Measurements from ENCODE around the gene RAB38. TPM values are rescaled to one million over a fixed set of nuclear protein-coding genes. Genes with fewer than 3 reads are reported as not detected.

RAB38 gene
- total RNA-seq, 1 experiment from 2014 or later = 12.7 TPM

- Histone ChIP-seq H2AFZ (no peak overlapping the region), H3K79me2 (ENCODE audit: low read depth) (no peaks in the 10 kb centered on the region), H3K36me3 (ENCODE audit: low read depth) (no peaks in the 10 kb centered on the region; the same call in 1 of the 2 replicates), H3K4me1 (replicated peaks; ENCODE audit: insufficient read depth) (peaks cover 20% of the 10 kb centered on the region), H3K4me2 (no peak overlapping the region), H3F3A (ENCODE audit: insufficient read depth, low read depth) (peaks cover 3% of the 10 kb centered on the region; the same call in 1 of the 2 replicates), H3K4me3 (no peak overlapping the region), H3K9me2 (ENCODE audit: insufficient read depth) (0 out of 2 replicates have a peak, but pooled peaks cover 6% of the 10 kb centered on the region), H3K9me3 (ENCODE audit: insufficient read depth, low read depth) (no peaks in the 10 kb centered on the region), H4K20me1 (ENCODE audit: insufficient read depth) (no peaks in the 10 kb centered on the region), H3K27me3 (ENCODE audit: insufficient read depth, low read depth) (no peaks in the 10 kb centered on the region), H3K27ac (no peak overlapping the region)
- ChIA-PET CTCF (no interaction called here), POLR2A (ENCODE audit: unreplicated experiment) (no interaction called here)
- BruUV-seq (replicated peaks) = no TSS peak
- intact Hi-C loops (cut with micrococcal nuclease; ENCODE audit: unreplicated experiment) = no loop called here
- no peak for TF ChIP-seq EZH2 (IDR thresholded peaks at IDR 0.05; ENCODE audit: low read depth)
- TF ChIP-seq, protein P1, sequence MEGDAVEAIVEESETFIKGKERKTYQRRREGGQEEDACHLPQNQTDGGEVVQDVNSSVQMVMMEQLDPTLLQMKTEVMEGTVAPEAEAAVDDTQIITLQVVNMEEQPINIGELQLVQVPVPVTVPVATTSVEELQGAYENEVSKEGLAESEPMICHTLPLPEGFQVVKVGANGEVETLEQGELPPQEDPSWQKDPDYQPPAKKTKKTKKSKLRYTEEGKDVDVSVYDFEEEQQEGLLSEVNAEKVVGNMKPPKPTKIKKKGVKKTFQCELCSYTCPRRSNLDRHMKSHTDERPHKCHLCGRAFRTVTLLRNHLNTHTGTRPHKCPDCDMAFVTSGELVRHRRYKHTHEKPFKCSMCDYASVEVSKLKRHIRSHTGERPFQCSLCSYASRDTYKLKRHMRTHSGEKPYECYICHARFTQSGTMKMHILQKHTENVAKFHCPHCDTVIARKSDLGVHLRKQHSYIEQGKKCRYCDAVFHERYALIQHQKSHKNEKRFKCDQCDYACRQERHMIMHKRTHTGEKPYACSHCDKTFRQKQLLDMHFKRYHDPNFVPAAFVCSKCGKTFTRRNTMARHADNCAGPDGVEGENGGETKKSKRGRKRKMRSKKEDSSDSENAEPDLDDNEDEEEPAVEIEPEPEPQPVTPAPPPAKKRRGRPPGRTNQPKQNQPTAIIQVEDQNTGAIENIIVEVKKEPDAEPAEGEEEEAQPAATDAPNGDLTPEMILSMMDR (conservative IDR thresholded peaks at IDR 0.05) = no peak
- no peak for DNase-seq
Observed at GRCh38 chr11:88170673-88171072, 4.6 kb downstream of the RAB38 start.

DNA sequence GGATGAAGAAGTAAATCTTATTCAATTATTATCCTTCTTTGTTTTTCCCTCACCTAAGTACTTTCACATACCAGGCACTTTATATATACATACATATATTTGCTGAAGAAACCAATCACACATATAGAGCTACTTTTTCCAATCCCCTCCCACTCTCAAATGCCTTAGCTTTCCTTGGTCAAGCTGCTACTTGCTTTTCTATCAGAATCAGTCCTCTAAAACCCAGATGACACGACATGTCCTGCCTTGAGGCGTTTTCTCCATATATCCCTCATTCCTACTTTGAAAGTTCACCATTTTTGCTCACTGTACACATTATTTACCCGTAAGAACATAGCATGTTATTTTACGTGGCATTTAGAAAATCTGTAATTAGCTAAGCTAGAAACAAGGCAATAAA lies 5.4 kb downstream of the RAB38 start:
- no TSS peak for BruUV-seq (replicated peaks)
- Histone ChIP-seq H3F3A (ENCODE audit: insufficient read depth, low read depth) (no peaks in the 10 kb centered on the region), H3K4me2 (no peak overlapping the region), H3K27ac (no peak overlapping the region), H3K9me2 (ENCODE audit: insufficient read depth) (0 out of 2 replicates have a peak, but pooled peaks cover 6% of the 10 kb centered on the region), H3K36me3 (ENCODE audit: low read depth) (no peaks in the 10 kb centered on the region; the same call in 1 of the 2 replicates), H3K9me3 (ENCODE audit: insufficient read depth, low read depth) (no peaks in the 10 kb centered on the region), H3K4me3 (no peak overlapping the region), H4K20me1 (ENCODE audit: insufficient read depth) (no peaks in the 10 kb centered on the region), H2AFZ (no peak overlapping the region), H3K79me2 (ENCODE audit: low read depth) (no peaks in the 10 kb centered on the region), H3K4me1 (replicated peaks; ENCODE audit: insufficient read depth) (peaks cover 16% of the 10 kb centered on the region), H3K27me3 (ENCODE audit: insufficient read depth, low read depth) (no peaks in the 10 kb centered on the region)
- CTCF ChIA-PET = no interaction called here
- intact Hi-C loops (cut with micrococcal nuclease; ENCODE audit: unreplicated experiment) = no loop called here
- no peak for DNase-seq
- POLR2A ChIA-PET (ENCODE audit: unreplicated experiment) = interaction anchor here (0.7 kb wide), 1 partner anchor 18 kb away, joined by 3 read pairs; no protein-coding TSS in a partner anchor
- TF ChIP-seq, protein P1 (conservative IDR thresholded peaks at IDR 0.05) = no peak
- no peak for TF ChIP-seq EZH2 (IDR thresholded peaks at IDR 0.05; ENCODE audit: low read depth)

DNA sequence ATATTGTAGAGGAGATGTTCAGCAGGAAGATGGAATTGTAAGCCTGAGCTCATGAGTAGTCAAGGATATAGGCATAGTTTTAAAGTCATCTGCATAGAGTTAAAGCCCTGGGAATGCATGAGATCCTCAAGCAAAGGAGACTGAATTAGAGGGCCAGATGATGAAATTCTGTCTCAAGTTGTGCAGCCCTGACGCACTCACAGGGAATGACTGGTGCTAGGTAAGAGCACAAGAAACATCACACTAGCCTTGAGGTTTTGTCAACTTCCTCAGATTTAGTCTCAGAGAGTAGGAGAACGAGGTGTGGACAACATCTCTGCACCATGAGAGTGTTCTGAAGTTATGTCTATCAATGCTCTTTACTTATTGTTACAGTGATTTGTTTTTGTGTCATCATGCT lies 5.8 kb downstream of the RAB38 start:
- H3F3A ChIP-seq (ENCODE audit: insufficient read depth, low read depth) = no peaks in the 10 kb centered on the region
- no peak overlapping the region for H2AFZ ChIP-seq
- TF ChIP-seq, protein P1 (conservative IDR thresholded peaks at IDR 0.05) = no peak
- TF ChIP-seq EZH2 (IDR thresholded peaks at IDR 0.05; ENCODE audit: low read depth) = no peak
- ChIA-PET CTCF (no interaction called here), POLR2A (ENCODE audit: unreplicated experiment) (interaction anchor here (0.7 kb wide), 1 partner anchor 18 kb away, joined by 3 read pairs; no protein-coding TSS in a partner anchor)
- no peak overlapping the region for H3K4me3 ChIP-seq
- peaks cover 14% of the 10 kb centered on the region for H3K4me1 ChIP-seq (replicated peaks; ENCODE audit: insufficient read depth)
- no peaks in the 10 kb centered on the region for H3K79me2 ChIP-seq (ENCODE audit: low read depth)
- no peak for DNase-seq
- no peaks in the 10 kb centered on the region for H3K9me3 ChIP-seq (ENCODE audit: insufficient read depth, low read depth)
- no TSS peak for BruUV-seq (replicated peaks)
- no peak overlapping the region for H3K27ac ChIP-seq
- H3K27me3 ChIP-seq (ENCODE audit: insufficient read depth, low read depth) = no peaks in the 10 kb centered on the region
- H3K36me3 ChIP-seq (ENCODE audit: low read depth) = no peaks in the 10 kb centered on the region; the same call in 1 of the 2 replicates
- no peaks in the 10 kb centered on the region for H4K20me1 ChIP-seq (ENCODE audit: insufficient read depth)
- no peak overlapping the region for H3K4me2 ChIP-seq
- intact Hi-C loops (cut with micrococcal nuclease; ENCODE audit: unreplicated experiment) = no loop called here
- H3K9me2 ChIP-seq (ENCODE audit: insufficient read depth) = 0 out of 2 replicates have a peak, but pooled peaks cover 6% of the 10 kb centered on the region
